Measurements from ENCODE around the gene CMYA5.
"Not testable (repeated sequence)": the region's sequence is repeated elsewhere in the genome, so short reads cannot be mapped to it uniquely, and the experiment has no call there.

The CMYA5 gene

DNA sequence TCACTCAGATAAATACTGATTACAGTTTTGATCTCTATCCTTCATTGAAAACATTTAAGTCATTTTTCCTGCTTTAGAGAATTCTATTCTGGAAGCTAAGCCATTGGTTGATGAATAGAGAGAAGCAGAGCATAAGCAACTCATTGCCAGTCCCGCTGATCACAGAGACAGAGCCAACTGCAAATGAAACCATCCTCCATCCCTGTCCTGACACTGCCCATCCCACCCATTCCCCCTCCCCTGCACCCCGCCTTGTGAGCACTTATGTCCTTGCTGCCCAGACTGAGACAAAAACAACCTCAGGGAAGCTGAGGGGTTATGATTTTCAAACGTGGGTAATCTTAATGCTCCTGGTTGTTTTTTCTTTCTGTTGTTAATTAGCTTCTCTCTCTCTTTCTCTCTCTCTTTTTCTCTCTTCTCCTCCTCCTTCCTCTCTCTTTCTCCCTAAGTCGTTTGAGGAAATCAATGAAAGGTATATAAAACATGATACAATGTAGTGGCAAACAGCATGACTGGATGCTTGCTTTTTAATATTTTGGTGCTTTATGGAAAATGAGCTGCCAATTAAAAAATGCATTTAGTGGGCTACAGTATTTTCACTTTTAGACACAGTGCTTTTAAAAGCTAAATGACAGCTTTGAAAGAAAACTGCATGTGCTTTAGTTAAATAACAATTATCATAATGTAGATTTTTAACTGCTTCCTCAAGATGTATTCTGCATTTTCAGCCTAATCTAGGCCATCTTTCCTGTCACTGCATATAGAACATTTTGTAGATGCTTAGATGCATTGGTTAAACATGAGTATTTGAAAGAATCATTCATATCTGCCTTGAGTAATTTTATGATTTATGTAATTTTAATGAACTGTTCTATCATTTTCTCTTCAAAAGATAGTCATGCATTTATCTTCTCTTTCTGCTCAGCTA lies 57.3 kb downstream of the CMYA5 start:
- DNase-seq (ENCODE audit: low read depth in 2 of 2), result no peak

DNA sequence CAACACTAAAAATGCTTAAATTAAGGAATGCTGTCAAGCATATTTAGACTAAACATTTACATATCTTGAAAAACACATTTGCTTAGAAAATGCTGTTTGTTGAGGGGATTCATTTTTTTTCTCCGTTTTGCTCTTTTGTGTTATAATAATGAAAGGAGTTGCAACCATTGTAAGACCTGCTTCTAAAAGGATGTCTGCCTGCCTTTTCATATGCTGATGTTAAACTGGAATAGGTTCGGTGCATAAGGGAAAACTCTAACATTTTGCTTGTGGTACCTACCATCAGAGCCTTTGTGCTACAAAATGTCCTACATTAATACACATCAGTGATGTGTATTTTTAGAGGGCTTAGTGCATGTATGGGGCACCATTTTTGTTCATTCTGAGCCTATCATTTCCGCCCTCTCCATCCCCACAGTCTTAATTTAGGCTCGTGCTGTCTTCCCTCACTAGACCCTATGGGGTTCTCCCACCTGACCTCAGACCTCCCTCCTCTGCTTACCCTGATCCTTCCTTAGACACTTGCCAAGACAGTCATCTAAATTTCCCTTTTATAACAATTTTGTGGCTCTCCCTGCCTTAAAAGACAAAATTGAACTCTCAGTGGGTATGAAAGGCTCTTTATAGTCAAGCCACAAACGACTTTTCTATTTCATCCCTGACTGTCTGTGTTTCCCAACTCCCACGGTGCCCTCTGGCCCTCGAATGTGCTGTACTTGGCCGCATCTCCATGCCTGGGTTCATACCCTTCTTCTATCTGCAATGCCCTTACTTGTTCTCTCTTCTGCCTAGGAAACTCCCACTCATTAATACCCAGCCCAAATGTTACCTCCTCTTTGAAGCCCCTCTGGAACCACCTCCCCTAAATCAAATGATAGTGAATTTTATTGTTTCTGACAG lies 61.2 kb downstream of the CMYA5 start:
- DNase-seq (ENCODE audit: low read depth in 2 of 2), result no peak

DNA sequence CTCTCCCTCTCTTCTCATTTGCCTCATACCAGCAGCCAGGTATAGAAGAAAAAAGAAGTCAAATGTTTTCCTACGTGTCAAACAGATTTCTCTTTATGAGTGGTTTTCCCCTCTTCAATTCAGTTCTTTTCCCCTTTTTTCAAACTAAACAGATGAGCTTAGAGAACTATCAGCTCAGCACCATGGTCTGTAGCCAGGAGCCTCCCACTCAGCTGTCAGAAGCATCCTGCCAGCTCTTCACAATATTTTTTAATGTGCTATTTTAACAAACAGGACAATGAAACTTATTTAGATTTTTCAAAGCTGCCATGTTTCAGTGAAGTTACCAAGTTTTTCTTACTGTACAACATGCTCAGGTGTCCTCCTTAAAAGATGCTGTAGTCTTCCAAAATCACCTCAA lies 63.5 kb downstream of the CMYA5 start:
- DNase-seq (ENCODE audit: low read depth in 2 of 2), result no peak

DNA sequence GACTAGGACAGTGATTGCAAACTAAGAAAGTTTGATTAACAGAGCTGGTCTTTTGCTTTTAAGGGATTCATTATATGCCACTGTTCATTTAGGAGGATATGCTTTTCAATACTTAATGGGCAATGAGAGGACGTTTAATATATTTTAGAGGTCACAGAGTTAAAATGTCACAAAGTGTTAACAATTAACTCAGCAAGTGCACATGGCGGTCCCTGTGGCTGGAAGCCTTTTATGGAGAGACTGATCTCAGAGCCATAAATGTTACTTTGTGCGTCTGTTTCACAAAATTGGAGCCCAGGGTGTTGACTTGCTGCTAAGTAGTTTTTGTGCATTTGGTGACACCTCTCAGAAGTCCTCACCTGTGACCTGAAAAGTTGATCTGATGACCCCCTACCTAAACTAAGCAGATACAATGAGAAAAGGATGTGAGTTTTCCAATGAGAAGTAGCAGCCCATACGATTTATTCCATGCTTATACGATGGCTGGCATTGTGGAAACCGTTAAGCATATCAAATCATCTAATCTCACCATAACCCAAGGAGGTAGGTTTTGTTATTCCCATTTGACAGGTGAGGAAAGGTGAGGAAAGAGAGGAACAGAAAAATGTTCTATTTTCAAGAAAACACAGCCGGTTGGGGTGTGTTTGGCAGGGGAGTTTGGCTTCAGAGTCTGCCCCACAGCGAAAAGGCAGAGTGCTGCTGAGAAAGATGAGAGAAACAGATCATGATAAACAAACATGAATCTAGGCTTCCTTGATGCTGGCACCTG lies 64.4 kb downstream of the CMYA5 start:
- DNase-seq (ENCODE audit: low read depth in 2 of 2), result no peak

DNA sequence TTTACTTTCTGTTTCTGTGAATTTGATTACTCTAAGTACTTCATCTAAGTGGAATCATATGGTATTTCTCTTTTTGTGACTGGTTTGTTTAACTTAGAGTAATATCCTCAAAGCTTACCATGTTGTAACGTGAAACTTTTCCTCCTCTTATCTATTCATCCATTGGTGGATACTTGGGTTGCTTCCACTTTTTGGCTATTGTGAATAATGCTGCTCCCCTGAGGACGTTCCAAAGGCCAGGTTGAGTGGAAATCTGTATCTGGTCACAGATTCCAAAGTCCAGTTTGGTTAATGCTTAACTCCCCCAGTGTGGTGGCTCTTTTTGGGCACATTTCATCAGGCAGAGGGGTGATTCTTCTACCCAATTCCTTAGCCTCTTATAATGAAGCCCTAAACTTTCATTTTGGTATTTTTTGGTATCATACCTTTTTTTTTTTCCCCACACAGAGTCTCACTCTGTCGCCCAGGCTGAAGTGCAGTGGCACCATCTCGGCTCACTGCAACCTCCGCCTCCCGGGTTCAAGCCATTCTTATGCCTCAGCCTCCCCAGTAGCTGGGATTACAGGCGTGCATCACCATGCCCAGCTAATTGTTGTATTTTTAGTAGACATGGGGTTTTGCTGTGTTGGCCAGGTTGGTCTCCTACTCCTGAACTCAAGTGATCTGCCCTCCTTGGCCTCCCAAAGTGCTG lies 65.4 kb downstream of the CMYA5 start:
- no peak for DNase-seq (ENCODE audit: low read depth in 2 of 2)

DNA sequence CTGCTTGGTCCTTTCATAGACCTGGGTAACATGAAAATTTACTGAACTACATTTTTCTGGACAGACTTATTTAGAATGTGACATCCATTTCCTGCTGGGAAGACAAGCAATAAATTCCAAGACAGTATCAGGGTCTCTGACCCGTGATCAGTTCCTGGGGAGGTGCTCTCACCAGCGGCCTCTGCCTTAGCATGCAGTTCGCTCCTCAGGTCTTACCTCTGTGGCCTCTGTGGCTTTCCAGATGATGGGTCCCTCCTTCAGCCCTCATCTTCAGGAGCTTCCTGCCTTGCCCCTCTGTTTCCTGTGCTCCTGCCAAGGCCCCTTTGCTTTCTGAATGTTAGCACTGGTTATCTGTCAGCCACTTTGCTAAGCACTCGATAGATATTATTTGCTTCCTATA lies 66.4 kb downstream of the CMYA5 start:
- DNase-seq (ENCODE audit: low read depth in 2 of 2), result no peak

DNA sequence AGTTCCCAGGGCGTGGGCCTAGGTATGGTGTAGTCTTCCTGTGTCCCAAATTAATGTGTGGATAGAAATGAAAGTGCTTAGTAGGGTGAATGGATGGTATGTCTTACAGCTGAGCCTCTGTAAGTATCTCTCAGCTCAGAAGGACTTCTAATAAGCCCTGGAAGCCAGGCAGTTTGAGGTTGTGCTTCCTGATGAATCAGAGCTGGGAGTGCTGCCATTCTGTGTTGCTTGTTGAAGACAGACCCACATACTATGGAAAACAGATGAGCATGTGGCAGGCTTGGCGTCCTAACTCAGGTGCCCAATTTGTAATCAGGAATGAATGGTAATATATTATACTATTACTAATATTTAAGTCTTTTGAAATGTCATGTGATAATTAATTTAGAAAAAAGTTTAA lies 69.8 kb downstream of the CMYA5 start:
- no peak for DNase-seq (ENCODE audit: low read depth in 2 of 2)

DNA sequence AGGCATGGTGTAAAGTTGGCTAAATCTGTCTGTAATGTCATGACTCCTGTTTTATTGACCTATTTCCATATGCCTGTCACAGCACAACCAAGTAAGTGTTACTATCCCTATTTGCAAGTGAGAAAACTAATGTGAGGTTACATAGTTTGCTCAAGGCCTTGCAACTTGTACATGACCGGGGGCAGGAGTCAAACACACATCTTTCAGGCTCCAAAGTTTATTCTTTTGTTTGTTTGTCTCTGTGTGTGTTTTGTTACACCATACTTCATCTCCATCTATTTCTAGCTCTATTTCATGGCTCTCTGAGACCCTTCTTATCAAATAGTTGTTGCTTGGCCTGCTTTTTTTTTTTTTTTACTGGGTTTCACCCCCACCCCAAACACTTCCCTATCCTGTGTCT lies 70.2 kb downstream of the CMYA5 start:
- DNase-seq (ENCODE audit: low read depth in 2 of 2), result no peak

DNA sequence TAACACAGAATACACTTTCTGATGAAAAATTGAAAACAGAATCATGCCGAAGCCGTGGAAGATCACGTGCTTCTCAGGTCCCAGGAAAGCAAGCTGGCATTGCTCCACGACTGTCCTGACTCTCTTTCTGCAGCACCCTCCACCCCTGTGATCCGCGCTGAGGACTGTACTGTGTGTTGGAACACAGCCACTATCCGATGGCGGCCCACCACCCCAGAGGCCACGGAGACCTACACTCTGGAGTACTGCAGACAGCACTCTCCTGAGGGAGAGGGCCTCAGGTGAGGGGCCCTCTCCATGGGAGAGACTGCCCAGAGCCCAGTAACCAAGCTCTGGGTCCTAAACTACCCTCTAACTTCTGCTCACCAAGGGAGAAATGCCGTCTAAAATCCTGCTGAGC lies 73.3 kb downstream of the CMYA5 start:
- no peak for DNase-seq (ENCODE audit: low read depth in 2 of 2)

DNA sequence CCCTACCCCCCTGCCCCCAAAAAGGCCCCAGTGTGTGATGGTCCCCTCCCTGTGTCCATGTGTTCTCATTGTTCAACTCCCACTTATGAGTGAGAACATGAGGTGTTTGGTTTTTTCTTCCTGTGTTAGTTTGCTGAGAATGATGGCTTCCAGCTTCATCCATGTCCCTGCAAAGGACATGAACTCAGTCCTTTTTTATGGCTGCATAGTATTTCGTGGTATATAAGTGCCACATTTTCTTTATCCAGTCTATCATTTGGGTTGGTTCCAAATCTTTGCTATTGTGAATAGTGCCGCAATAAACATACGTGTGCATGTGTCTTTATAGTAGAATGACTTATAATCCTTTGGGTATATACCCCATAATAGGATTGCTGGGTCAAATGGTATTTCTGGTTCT lies 74.5 kb downstream of the CMYA5 start:
- not testable (repeated sequence) for DNase-seq (ENCODE audit: low read depth in 2 of 2)

DNA sequence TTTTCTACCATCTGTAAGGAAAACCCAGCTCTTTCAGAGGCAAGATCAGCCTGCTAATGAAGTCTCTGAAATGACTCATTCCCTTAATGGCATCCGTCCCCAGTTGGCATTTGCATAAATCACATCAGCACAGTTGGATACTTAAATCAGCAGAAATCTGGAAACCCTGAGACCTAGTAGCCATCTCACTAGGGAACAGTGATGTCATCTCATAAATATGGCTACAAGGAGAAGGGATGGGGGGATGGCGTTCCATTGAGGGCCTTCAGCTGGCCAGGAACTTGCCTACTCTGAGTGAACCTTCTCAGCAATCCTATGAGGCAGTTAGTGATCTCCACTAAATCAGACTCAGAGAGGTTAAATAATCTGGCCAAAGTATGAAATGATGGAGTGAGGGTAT lies 81.8 kb downstream of the CMYA5 start:
- no peak for DNase-seq (ENCODE audit: low read depth in 2 of 2)

DNA sequence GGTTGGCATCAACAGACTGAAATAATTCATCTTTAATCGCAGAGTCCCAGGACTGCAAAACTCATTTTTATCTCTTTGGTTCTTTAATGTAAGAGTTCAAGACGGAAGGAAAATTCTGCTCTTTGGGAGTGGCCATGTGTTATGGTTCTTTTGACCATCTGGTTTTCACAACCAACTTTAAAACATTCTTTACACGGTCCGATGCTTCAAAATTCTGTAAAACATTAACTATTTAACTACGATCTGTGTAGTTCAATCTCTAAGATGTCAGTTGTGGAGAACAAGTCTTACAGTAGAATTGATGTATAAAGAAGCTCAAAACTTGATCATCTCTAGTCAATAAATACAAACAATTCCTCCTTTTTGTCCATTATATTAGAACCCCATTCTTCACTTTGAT lies 83.0 kb downstream of the CMYA5 start:
- DNase-seq (ENCODE audit: low read depth in 2 of 2), result no peak

DNA sequence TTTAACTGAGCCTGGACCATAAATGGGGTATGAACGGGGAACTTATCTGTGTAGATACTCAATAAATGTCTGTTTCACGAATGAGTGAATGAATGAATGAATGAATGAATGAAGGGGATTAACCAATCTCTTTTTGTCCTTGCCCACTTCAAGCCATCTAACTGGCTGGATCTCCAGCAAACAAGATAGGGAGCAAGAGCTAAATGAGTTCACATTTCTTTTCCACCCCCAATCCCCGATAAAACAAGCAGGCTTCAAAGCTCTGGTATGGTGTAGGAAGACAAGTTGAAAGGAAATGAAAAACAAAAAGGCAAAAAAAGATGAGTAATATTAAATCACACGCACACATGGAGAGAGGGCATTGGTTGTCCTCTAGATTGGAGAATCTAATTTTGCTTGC lies 84.0 kb downstream of the CMYA5 start:
- DNase-seq (ENCODE audit: low read depth in 2 of 2), result no peak

DNA sequence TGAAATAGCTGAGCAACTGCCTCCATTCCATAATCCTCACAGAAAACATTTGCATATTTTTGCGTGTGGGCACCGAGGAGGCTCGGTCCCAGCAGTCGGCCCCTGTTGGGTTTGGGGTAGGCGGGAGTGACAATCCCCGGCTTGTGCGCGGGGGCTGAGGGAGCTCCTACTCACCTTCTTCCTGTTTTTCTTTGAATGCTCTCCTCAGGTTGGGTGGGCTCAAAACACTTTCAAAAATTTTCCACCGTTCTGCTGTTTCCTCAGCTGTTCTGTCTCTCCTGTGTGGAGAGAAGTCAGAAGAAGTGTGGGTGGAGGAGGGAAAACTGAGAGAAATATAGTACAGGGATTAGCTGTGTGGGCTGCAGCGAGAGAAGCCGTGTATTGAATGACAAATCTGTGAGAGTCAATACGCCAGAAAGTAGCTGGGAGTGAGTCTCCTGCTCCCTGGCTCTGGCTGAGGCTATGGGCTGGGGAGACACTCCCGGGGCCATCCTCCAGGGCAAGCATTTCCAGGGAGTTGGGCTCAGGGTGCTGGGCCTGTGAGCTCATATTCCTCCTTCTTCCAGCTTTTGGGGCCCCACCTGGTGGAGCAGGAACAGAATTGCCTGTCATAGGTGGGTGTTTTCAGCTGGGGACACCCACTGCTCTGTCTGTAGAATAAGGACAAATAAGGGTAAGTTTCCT lies 84.7 kb downstream of the CMYA5 start:
- no peak for DNase-seq (ENCODE audit: low read depth in 2 of 2)

DNA sequence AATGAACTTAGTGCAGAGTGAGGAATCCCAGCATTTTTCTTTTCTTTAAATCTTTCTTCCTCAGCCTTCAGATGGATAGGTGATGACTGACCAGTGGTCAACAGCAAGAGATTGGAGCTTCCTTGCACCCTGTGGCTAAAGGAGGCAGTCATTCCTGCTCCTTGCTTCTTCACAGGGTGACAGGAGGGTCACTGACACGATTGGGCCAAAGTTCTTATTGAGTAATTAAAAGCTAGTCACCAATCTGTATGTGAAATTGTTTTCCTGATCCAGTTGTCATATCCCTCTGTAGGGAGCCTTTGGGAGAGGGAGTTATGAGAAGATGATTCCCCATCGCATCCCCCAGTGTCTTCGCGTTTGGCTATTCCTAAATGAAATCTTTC lies 85.2 kb downstream of the CMYA5 start:
- DNase-seq (ENCODE audit: low read depth in 2 of 2), result no peak

DNA sequence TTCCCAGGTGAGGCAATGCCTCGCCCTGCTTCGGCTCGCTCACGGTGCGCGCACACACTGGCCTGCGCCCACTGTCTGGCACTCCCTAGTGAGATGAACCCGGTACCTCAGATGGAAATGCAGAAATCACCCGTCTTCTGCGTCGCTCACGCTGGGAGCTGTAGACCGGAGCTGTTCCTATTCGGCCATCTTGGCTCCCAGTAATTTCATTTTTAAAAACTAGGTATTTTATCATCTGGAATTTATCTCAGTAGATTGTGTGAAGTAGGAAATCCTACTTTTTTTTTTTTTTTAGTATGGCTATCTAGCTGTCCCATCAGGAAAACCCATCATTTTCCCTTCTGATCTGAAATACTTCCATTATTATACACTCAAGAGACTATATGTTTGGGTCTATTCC lies 95.1 kb downstream of the CMYA5 start:
- DNase-seq (ENCODE audit: low read depth in 2 of 2), result not testable (repeated sequence)

DNA sequence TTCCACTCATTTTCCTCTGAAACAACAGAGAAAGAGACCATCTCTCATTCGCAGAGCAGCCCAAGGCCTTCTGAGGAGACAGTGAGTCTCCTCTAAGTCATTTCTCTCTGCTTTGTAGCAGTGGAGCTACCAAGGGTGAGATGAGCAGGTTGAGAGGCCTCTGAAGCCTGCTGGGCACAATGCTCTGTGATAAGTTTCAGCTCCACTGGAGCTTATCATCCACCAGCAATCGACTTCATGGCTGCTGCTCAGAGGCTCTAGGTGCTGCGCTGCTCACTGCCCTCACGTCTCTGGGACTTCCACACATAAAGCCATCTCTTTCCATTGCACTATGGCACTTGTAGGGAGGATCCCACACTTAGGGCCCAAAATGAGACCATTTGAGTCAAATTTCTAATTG lies 96.3 kb downstream of the CMYA5 start:
- no peak for DNase-seq (ENCODE audit: low read depth in 2 of 2)

DNA sequence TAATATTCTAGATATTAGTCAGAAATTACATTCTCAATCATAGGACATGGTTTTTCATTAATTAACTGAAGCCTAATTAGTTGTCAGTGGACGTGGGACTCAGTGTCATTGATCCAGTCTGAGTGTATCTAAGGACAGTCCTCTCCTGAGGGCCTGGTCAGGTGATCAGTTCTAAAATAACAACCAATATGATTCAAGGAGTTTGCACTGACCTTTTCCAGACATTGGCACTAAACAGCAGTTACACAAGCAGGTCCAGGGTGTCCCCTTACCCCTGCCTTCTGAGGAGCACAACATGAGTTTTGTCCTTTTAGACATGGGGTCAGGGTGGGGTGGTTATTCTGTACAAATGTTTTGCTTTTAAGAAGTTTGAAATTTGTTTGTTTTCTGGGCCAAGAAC lies 97.8 kb downstream of the CMYA5 start:
- DNase-seq (ENCODE audit: low read depth in 2 of 2), result no peak

DNA sequence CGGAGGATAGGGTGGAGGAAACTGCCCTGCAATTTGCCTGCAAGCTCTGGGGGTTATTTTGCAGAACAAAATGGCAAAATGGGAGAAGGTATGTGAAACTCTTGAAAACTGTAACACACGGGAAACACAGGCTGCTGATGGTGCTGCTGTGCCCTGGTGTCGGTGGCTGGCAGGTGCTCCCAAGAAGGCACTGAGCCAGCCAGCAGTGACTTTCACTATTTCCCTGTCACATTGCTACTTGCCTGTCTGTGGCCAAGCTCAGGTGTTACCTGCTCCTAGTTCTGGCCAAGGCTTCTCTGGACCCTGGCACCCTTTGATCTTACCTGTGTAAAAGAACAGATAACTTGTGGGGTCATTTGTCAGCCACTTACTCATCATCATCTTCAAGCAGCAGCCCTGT lies 102.2 kb downstream of the CMYA5 start:
- no peak for DNase-seq (ENCODE audit: low read depth in 2 of 2)

DNA sequence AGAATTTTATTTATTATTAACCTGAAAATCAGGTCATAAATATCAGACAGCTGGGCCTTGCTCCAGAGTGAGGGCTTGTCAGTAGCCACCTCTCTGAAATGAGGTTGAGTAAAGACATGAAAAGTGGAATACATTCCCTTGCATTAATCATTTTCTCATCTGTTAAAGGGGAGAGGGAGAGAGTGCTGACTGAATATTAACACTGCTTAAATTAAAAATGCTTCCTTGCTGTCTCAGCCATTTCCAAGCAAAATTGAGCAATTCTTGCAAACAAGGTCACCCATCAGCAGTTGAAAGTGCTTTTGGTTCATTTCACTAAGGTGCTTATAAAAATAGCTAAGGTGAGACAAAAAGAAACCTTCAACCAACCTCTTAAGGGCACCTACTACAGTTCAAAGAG lies 102.8 kb downstream of the CMYA5 start:
- no peak for DNase-seq (ENCODE audit: low read depth in 2 of 2)

DNA sequence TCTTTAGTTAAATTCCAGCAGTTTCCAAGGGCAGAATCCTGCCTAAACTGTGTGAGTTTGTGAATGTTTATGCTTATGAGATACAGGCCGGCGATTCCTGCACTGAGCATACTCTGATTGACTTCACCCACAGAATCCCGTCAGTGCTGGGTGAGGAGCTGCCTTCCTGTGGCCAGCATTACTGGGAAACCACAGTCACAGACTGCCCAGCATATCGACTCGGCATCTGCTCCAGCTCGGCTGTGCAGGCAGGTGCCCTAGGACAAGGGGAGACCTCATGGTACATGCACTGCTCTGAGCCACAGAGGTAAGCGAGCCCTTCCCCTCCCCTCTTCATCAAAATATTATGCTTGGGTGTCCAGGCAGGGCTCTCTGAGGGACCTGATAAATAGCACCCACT lies 103.7 kb downstream of the CMYA5 start:
- no peak for DNase-seq (ENCODE audit: low read depth in 2 of 2)
